Measurements from ENCODE around the gene NHSL1. TPM values are rescaled to one million over a fixed set of nuclear protein-coding genes. Genes with fewer than 3 reads are reported as not detected.

The NHSL1 gene
- total and polyA plus RNA-seq, 2 of the 8 experiments (the other 6 are each of a cell fraction or from before 2014, with no cell fraction given) = 7.2 to 32.4 TPM

DNA sequence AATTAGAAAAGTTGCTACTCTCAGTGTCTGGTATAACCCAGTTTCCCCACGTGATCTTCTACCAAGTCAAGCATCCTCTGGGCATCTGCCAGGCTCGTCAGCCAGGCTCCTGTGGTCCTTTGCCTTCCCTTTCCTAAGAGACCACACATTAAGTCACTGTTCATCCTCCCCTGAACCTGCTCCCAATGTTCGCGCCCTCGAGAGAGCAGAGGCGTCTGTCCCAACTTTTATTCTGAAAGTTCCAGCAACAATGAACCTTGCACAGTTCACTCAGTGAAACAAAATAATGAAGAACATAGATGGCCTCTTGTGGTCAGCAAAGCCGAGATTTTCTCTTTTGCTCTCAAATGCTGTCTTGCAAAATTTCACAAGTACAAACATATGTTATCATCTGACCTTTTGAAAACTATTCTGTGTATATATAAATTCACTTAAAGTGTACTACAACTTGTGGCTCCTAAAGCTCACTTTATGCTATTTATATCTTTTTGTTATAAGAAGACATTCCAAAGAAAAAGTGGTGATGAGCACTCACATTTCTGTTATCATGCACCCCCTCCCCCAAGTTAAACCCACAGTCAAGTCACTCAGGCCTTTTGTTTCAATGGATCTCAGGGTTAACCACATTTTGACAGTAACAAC is 39.2 kb upstream of the NHSL1 start (continued):
- TF ChIP-seq, protein P1, sequence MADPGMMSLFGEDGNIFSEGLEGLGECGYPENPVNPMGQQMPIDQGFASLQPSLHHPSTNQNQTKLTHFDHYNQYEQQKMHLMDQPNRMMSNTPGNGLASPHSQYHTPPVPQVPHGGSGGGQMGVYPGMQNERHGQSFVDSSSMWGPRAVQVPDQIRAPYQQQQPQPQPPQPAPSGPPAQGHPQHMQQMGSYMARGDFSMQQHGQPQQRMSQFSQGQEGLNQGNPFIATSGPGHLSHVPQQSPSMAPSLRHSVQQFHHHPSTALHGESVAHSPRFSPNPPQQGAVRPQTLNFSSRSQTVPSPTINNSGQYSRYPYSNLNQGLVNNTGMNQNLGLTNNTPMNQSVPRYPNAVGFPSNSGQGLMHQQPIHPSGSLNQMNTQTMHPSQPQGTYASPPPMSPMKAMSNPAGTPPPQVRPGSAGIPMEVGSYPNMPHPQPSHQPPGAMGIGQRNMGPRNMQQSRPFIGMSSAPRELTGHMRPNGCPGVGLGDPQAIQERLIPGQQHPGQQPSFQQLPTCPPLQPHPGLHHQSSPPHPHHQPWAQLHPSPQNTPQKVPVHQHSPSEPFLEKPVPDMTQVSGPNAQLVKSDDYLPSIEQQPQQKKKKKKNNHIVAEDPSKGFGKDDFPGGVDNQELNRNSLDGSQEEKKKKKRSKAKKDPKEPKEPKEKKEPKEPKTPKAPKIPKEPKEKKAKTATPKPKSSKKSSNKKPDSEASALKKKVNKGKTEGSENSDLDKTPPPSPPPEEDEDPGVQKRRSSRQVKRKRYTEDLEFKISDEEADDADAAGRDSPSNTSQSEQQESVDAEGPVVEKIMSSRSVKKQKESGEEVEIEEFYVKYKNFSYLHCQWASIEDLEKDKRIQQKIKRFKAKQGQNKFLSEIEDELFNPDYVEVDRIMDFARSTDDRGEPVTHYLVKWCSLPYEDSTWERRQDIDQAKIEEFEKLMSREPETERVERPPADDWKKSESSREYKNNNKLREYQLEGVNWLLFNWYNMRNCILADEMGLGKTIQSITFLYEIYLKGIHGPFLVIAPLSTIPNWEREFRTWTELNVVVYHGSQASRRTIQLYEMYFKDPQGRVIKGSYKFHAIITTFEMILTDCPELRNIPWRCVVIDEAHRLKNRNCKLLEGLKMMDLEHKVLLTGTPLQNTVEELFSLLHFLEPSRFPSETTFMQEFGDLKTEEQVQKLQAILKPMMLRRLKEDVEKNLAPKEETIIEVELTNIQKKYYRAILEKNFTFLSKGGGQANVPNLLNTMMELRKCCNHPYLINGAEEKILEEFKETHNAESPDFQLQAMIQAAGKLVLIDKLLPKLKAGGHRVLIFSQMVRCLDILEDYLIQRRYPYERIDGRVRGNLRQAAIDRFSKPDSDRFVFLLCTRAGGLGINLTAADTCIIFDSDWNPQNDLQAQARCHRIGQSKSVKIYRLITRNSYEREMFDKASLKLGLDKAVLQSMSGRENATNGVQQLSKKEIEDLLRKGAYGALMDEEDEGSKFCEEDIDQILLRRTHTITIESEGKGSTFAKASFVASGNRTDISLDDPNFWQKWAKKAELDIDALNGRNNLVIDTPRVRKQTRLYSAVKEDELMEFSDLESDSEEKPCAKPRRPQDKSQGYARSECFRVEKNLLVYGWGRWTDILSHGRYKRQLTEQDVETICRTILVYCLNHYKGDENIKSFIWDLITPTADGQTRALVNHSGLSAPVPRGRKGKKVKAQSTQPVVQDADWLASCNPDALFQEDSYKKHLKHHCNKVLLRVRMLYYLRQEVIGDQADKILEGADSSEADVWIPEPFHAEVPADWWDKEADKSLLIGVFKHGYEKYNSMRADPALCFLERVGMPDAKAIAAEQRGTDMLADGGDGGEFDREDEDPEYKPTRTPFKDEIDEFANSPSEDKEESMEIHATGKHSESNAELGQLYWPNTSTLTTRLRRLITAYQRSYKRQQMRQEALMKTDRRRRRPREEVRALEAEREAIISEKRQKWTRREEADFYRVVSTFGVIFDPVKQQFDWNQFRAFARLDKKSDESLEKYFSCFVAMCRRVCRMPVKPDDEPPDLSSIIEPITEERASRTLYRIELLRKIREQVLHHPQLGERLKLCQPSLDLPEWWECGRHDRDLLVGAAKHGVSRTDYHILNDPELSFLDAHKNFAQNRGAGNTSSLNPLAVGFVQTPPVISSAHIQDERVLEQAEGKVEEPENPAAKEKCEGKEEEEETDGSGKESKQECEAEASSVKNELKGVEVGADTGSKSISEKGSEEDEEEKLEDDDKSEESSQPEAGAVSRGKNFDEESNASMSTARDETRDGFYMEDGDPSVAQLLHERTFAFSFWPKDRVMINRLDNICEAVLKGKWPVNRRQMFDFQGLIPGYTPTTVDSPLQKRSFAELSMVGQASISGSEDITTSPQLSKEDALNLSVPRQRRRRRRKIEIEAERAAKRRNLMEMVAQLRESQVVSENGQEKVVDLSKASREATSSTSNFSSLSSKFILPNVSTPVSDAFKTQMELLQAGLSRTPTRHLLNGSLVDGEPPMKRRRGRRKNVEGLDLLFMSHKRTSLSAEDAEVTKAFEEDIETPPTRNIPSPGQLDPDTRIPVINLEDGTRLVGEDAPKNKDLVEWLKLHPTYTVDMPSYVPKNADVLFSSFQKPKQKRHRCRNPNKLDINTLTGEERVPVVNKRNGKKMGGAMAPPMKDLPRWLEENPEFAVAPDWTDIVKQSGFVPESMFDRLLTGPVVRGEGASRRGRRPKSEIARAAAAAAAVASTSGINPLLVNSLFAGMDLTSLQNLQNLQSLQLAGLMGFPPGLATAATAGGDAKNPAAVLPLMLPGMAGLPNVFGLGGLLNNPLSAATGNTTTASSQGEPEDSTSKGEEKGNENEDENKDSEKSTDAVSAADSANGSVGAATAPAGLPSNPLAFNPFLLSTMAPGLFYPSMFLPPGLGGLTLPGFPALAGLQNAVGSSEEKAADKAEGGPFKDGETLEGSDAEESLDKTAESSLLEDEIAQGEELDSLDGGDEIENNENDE (IDR thresholded peaks at IDR 0.05; ENCODE audit: insufficient replicate concordance, low read length) = no peak
- TF ChIP-seq BCL11A (IDR thresholded peaks at IDR 0.05; ENCODE audit: low read depth in 2 of 2, low read length in 2 of 2) (no peak), SAP30 (IDR thresholded peaks at IDR 0.05; ENCODE audit: insufficient read depth, insufficient replicate concordance, low read length) (no peak), CREB1 (IDR thresholded peaks at IDR 0.05) (no peak), NRF1 (IDR thresholded peaks at IDR 0.05; ENCODE audit: low read depth, low read length) (no peak), RAD21 (IDR thresholded peaks at IDR 0.05 in 1 of 2, conservative IDR thresholded peaks at IDR 0.05 in 1 of 2; ENCODE audit: low read depth in 2 of 2, low read length in 2 of 2) (no peak)
